HuH-7.5 (cell line): ENCODE results near the gene CD34.

ENCODE experiments used
- DNase-seq: peaks from one replicate; pipeline ENCODE4 v3.0.0; 2011; ENCODE audit warnings: low spot score

The CD34 gene

DNA sequence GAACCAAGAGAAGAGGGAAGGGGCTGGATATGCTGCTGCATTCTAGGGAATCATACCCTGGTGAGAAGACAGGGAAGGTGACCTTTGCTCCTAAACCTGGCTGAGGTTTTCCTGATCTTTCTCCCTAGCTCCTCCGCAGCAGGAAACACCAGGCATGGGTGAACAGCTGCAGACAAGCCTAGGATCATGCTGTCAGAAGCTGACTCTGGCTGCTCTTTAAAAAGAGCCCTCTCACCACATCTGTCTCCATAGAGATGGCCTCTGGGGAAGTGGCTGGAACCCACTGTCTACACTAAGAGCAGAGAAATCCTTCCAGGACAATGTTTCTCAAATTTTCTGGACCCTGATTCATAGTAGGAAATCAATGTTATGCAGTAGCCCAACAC lies 57.6 kb downstream of the CD34 start:
- DNase-seq = no peak

DNA sequence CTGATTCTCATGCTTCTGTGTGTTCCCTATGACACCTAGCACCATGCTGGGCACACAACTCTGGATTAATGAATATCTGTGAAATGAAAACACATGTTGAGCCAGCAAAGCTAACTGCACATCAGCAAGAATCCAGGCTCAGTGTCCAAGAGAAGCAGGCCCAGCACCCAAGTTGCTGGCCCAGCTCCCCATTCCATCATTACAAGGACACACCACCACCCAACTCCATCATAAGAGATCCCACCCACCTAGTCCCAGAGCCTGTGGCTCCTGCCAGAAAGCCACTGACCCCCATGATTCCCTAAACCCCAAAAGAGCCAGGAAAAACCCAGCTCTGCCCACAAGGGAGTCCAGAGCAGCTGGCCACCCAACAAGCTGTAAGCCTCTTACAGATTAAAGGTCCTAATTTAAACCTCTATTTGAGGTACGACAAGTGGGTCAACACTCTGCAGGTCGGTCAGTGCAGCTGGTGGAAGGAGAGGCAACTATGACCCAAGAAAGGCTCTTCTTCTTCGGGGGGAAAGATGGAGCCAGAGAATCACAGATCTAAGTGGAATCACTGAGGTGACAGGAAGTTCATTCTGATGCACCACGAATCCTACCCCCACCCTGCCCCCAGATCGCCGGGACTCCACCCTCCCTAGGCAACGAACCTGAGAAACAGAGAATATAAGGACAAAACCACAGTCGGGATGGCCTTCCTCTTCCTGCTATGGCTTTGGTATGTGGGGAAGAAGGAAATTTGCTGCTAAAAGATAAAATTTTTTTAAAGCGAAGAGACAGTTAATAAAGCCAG lies 58.2 kb downstream of the CD34 start:
- no peak for DNase-seq

DNA sequence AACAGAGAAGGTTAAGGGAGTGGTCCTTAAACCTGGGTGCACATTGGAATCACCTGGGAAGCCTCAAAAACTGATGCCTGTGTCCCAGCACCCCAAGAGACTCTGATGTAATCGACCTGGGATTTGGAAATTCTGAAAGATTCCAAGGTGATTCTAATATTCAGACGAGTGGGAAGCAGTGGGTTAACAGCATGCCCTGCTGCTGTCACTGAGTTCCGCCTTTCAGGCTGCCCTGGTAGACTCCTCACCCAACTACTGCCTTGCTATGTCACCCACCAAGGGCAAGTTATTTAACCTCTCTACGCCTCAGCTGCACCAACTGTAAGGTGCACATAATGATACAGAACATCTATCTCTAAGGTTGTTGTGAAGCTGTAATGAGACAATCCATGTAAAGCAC lies 59.2 kb downstream of the CD34 start:
- DNase-seq = no peak

DNA sequence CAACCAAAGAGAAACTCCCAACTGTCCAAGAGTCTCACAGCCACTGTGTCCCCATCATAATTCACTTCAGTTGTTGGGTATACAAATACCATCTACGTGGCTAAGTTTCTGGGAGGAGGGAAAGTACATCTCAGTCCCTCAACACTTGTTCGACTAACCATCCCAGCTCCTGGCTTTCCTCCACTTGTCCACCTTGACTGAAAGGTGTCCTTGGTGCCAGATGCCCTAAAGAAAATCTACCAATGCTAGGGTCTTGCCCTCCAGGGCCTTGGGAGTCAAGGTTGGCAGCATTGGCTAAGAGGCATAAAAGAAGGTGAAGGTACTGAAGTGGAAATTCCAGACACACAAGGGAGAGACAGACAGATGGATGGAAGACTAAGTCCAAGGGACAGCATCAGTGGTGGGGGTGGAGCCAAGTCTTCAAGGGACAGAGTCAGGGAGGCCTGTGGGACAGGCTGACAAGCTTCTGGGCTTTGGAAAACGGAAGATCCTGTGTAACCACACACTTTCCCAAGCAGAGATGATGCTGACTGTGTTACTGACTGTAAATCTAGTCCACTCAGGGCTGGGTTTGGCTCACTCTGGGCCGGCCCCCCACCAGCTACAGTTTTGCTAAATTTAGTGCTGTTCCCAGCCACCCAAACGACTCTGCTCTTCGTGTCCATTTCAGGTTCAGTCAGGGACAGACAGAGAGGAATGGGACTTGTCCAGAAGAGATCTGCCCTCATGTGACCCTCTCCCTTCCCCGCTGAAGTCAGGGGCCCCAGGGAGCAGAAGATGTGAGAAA lies 60.1 kb downstream of the CD34 start:
- DNase-seq = no peak

DNA sequence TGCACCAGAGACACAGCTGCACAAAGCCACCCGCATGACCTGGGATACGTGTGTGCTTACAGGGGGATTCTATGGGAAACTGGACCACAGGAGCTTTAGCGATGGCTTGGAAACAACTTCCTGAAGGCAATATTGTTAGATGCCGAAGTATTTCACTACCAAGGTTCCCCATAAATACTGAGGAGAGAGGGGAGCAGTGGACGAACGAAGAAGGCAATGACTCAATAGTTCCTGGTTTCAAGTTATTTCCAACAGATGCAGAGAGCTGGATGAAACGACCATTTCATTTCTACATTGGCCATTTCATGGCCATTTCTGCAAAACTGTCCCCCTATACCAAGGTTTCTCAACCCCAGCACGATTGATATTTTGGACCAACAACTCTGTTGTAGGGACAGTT lies 61.3 kb downstream of the CD34 start:
- DNase-seq = no peak

DNA sequence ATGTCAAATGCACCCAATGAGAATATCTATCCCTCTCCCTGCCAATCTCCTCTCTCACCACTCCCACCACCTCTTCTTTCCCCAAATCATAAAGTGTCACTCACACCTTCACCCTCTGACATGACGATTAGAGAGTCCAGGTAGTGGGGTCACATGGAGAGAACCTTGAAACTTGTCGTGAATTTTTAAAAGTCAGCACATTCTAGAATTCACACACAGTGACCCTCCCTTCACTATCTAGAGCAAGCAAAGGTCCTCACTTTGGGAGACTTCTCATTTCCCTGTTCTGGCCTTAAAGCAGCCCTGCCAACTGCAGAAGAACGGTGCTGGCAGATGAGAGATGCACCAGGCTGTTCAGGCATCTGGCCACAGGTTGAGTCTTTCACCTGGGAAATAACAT lies 61.9 kb downstream of the CD34 start:
- no peak for DNase-seq

DNA sequence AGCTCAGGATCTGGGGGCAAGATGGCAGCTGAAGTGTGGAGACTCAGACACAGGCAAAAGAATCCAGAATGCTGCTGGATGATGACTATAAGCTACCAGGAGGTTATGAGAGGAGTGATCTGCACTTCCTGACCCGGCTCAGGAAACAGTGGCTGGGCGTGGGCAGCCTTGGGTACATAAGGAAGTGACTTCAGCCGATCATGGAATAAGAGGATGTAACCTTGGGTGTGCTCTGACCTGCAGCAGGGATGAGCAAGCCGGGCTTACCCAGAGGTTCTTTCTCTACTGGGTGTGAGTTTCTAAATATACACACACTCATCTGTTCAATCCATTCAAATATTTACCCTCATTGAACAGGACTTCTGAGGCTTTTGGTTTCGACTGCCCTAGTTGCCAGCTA lies 62.7 kb downstream of the CD34 start:
- DNase-seq = no peak

DNA sequence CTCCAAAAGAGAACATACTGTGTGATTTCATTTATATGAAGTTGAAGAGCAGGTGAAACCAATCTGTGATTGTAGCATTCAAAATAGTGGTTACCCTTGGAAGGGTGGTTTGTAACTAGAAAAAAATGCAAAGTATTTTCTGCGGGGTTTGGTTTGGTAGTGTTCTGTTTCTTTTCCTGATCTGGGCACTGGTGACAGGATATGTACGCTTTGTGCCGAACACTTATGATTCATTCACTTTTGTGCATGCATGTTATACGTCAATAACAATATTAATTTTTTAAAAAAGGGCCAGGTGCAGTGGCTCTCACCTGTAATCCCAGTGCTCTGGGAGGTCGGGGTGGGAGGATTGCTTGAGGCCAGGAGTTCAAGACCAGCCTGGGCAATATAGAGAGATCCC lies 63.8 kb downstream of the CD34 start:
- no peak for DNase-seq

DNA sequence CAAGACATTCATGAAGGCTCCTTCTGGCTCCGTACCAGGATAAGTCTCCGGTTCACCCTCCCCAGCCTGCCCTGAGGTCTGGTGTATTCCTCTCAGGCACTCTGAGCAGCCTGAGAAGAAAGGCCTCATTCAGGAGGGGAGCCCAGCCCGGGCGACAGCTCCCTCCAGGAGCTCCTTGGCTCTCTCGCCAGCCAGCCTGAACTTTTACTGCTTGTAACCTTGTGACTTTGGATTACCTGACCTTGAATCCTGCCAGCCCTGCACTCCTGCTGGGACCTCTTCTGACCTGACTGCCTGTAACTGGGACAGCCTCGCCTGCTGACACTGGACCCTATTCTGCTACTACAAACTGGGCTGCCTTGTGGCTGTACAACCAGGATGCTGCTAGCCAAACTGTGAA lies 65.8 kb downstream of the CD34 start:
- DNase-seq = no peak

DNA sequence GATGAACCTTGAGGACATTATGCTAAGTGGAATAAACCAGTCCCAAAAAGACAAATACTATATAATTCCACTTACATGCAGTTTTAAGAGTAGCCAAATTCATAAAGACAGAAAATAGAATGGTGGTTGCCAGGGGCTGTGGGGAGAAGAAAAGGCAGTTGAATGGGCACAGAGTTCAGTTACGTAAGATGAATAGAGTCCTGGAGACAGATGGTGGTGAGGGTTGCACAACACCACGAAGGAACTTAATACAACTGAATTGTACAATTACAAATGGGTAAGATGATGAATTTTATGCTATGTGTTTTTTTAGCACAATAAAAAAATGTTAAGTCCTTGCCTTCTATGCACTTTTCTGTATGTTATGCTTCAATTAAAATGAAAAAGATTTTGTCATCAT lies 66.6 kb downstream of the CD34 start:
- DNase-seq = no peak

DNA sequence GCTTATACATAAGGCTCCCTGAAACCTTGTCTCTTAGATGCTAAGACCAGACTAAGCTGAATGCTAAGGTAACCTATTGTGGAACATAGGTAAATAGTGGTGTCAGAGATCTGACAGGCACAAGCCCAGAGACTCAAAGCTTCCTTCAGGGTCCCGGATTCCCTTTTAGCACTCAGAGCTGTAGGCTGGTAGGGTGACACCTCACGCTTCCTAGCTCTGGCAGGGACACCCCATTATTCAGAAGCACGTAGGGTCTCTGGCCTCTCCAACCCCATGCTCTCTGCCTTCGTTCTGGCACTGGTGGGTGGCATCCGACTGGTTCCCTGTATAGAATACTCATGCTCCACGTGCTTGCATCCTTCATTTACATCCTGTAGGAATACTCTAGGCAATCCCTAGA lies 68.4 kb downstream of the CD34 start:
- no peak for DNase-seq

DNA sequence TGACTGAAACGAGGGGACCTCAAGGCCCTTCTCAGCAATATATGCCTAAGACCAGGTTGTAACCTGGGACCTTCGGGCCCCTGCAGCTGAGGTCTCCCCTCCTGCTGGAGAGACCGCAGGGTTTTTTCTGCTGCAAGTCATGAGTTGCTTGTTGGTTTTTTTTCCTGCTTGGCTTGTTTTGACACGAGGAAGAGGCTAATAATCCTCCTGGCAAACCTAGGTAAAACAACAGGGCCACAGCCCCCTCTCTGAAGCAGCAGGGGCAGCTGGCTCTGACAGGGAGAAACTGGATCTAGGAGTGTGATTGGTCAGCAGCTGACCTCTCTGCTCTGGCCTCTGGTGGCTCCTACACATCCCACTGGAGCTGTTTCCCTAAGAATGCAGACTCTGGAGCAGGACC lies 69.0 kb downstream of the CD34 start:
- DNase-seq = no peak

DNA sequence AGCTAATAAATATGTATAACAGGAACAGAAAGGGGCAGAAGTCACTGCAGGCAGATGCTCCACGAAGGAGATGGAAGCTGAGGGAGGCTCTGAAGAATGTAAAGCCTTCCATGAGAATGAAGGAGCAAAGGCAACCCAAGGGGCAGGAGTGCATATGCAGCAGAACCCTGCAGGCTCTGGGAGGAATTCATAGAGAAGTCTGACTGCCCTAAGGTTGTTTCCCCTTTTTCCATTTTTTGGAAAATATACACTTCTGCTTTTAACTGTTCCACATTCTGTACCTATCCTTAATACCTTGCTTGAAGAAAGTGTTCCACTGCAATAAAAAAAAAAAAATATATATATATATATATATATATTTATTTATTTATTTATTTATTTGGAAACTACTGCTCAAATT lies 69.6 kb downstream of the CD34 start:
- DNase-seq = no peak

DNA sequence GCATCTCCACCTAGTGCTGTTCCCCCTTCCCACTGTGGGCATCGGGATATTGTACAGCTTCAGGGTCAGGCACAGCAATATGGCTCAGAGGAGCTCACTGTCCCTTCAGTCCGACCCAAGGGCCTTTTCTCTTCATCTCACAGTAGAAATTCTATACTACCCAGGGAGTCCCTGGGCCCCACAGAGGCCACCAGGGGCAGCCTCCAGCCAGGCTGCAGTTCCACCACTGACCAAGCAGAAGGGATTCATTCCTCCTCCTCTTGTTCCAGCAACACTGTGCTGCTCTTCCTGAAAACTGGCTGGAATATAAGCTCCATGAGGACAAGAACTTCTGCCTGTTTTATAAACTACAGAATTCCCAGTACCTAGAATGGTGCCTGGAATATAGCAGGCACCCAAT lies 70.5 kb downstream of the CD34 start:
- no peak for DNase-seq

DNA sequence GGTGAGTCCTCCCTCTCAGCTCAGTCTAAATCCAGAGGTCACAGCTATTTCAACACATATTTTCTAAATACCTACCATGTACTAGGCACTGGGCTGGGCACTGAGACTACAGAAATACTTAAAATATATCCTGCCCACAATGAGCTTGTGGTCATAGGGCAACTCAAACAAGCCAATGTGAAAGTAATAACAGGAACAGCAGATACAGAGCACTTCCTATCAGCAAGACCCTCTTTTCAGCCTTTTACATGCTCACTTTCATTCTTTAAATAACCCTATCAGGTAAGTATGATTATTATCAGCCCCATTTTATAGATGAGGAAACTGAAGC lies 71.9 kb downstream of the CD34 start:
- no peak for DNase-seq

DNA sequence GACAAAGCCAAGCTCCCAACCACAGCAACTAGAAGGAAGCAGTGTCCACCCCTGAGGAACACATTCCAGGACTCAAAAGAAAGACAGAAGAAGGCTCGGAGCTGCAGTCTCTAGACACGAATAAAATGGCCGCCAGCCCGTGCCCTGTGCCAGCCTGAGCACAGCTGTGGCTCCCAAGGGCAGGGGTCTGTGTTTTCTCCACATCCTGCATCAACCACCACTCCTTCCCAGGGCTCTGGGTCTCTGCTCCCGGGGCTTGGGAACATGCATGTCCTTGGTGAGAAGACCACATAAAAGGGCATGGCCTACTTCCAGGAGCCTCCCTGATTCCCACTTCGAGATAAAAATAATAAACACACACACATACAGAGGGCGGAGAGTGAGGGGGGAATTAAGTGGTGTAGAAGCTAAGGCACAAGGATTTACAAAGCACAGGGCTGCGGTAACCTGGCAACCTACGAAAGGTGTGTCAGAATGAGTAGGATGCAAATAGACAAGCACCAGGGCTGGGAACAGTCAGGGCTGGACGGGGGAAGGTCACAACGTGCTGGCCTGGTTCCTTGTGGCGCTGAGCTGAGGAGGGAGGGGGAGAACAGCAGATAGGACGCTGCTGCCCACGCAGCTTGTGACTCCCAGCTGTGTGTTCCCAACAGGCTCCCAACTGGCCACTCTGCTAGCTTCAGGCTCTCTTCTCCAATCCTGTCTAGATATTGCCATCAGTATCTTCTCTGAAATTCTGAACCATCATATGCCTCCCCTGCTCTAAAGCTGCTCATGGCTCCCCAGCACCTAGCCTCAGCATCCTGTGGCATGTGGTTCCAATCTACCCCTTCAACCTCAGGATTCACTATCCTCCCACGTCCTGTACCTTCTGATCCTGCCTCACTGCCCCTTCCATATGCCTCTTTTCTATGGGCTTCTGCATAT lies 72.5 kb downstream of the CD34 start:
- no peak for DNase-seq

DNA sequence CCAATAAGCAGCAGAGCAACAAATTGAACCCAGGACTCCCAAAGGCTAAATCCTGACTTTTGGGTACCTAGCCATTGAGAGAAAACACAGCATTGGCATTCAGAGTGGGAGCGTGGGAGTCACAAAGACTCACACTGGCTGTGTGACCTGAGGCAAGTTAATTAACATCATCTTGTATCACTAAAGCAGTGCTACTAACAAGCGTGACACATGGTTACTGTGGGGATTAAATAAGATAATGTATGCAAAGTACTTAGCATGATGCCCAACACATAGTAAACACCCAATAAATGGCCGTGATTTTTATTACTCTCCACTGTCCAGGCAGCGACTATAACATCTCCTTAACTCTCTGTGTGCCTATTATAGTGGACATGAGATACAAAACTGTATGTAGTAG lies 73.3 kb downstream of the CD34 start:
- DNase-seq = no peak

DNA sequence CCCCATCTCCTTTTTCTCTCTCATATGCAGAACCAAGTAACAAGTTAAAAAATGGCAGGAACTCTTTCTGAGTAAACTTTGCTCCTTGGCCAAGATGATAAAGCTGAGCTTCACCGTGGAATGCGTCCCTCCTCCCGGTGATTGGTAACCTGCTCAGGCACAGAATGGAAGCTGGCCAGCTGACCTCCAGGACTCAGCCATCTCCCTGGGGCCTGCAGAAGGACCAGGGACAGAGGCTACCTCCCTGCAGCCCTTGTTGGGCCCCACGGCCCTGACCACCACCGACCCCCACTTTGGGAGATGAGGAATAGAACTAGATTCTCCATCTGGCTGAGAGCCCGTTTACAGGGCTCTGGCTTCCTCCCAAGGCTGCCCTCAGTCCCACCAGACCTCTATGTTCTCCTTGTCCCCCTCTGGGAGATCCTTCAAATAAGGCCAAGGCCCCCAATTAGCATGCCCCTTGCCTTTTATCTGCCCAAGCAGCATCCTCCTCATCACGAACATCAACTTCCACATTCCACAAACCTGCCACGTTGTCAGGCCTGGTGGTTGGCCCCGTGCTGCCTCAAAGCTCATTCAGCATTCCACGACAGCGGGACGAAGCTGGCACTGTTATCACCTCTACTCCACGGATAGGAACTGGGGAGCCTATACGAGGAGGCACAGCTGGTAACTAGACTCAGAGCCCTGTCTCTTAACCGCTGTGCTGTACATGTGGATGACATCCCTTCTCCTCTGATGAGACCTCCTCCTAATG lies 74.2 kb downstream of the CD34 start:
- no peak for DNase-seq

DNA sequence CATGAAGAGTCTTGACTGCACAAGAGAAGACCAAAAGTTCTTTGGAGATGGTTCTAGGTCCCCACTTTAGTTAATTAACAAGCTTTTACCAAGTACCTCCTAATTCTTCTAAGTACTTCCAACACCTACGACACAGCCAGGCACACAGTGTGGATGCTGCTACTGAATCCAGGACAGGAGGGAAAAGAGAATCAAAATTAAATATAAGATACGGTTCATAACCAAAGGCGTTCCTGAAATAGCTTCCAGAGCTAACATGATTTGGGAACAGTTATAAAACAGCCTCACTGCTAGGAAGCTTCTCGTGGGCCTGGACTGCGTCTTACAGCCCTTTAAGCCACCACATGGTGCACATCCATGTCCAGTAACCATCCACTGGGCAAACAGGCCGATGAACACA lies 75.0 kb downstream of the CD34 start:
- no peak for DNase-seq

DNA sequence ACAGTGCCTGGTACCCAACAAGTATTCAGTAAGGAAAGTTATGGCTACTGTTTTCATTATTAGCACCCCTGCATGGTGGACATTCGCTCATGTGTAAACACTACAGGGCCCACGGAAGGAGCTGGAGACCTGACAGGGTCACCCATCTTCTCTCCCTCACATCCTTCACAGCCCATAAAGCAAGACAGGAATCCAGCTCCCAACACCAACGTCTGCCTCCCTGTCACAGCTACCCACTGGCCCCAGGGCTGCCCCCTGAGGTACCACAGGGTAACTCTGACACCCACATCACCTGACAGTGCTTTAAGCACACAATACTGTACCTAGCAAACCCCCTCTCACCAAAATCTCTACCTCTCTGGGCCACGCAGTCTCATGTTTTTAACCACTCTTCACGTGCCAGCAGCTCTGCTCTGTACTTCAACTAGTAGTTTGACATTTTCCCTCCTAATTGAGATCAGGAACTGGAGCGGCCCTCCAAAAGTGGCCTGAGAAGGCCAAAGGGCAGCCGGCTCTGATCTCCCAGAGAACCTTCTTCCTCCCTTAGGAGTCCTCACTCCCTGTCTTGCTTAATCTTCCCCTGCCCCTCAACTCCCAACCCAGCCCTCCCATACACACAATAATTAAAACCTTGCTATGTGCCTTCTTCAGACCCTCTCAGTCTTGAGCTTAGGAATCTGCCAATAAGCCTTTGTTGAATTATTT lies 76.8 kb downstream of the CD34 start:
- no peak for DNase-seq

DNA sequence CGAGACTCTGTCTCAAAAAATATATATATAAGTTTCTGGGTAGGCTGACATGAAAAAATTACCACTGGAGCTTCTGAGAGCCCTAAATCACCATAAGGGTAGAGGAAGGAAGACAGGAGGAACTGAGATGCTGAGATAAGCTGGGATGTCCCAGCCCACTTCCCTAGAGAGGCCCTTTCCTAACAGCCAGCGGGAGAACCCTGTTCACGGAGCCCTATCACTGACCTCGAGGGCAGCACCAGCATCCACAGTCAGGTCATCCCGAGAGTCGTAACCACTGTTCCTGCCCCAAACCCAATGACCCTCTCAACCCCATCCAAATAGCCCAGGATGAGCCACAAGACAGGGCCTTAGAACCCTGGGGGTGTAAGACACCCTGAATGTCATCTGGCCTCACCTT lies 77.5 kb downstream of the CD34 start:
- no peak for DNase-seq

DNA sequence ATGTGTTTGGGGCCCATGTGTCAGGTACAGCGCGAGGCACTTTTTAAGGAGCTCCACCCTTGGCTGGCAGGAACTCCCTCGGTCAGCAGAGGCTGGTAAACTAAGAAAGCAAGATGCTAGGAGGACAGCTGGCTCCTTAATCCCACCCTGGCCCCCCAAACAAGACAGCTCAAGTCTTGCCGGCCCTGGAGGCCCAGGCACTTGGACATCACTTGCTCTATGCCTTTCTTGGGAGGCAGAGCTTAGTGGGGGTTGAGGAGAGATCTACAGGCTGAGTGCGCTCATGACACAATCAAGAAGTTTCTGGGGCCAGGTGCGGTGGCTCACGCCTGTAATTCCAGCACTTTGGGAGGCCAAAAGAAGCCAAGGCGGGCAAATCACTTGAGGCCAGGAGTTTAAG lies 78.1 kb downstream of the CD34 start:
- no peak for DNase-seq
